Measurements from ENCODE around the gene OSBPL7.

Gene OSBPL7

GRCh38 chr17:47847341-47848197, 26.0 kb upstream of the OSBPL7 start:
- no peak for DNase-seq (ENCODE audit: low read depth in 2 of 2)

GRCh38 chr17:47846716-47847340, 25.2 kb upstream of the OSBPL7 start:
- DNase-seq (ENCODE audit: low read depth in 2 of 2) = no peak

- DNase-seq (ENCODE audit: low read depth in 2 of 2) = no peak
Observed at GRCh38 chr17:47845716-47846075, 24.1 kb upstream of the OSBPL7 start.

GRCh38 chr17:47844814-47845715, 23.5 kb upstream of the OSBPL7 start:
- DNase-seq (ENCODE audit: low read depth in 2 of 2) = no peak

- DNase-seq (ENCODE audit: low read depth in 2 of 2) = no peak
Observed at GRCh38 chr17:47844227-47844626, 22.6 kb upstream of the OSBPL7 start.

- no peak for DNase-seq (ENCODE audit: low read depth in 2 of 2)
Observed at GRCh38 chr17:47843391-47843730, 21.8 kb upstream of the OSBPL7 start.

- DNase-seq (ENCODE audit: low read depth in 2 of 2) = no peak
Observed at GRCh38 chr17:47841488-47842291, 20.1 kb upstream of the OSBPL7 start.

GRCh38 chr17:47840742-47841487, 19.3 kb upstream of the OSBPL7 start, which contains the start of gene SCRN2:
Gene SCRN2 (minus strand): TSS chr17:47841273. CDS start chr17:47840843, 430 bp downstream.
- peak; percentile 57 to 74 for DNase-seq (ENCODE audit: low read depth in 2 of 2)

GRCh38 chr17:47840001-47840741, 18.6 kb upstream of the OSBPL7 start:
- no peak for DNase-seq (ENCODE audit: low read depth in 2 of 2)

GRCh38 chr17:47839071-47839470, 17.5 kb upstream of the OSBPL7 start:
- no peak for DNase-seq (ENCODE audit: low read depth in 2 of 2)

GRCh38 chr17:47838636-47839035, 17.0 kb upstream of the OSBPL7 start:
- no peak for DNase-seq (ENCODE audit: low read depth in 2 of 2)

- no peak for DNase-seq (ENCODE audit: low read depth in 2 of 2)
Observed at GRCh38 chr17:47837401-47838039, 15.9 kb upstream of the OSBPL7 start.

GRCh38 chr17:47836601-47837000, 15.0 kb upstream of the OSBPL7 start:
- no peak for DNase-seq (ENCODE audit: low read depth in 2 of 2)

GRCh38 chr17:47834756-47835155, 13.2 kb upstream of the OSBPL7 start:
- no peak for DNase-seq (ENCODE audit: low read depth in 2 of 2)

GRCh38 chr17:47831934-47832327, 10.3 kb upstream of the OSBPL7 start:
- no peak for DNase-seq (ENCODE audit: low read depth in 2 of 2)

GRCh38 chr17:47831003-47831933, 9.7 kb upstream of the OSBPL7 start, which contains the start of the genes LRRC46 and MRPL10:
Gene LRRC46 (plus strand): TSS chr17:47831670. CDS start chr17:47831990, 320 bp downstream.
Gene MRPL10 (minus strand): TSS chr17:47831541. CDS start chr17:47831511, 30 bp downstream.
- DNase-seq (ENCODE audit: low read depth in 2 of 2) = peak; percentile 84 to 90

GRCh38 chr17:47830396-47831002, 8.9 kb upstream of the OSBPL7 start:
- DNase-seq (ENCODE audit: low read depth in 2 of 2) = no peak

- peak; percentile 34 to 36 for DNase-seq (ENCODE audit: low read depth in 2 of 2)
Observed at GRCh38 chr17:47829870-47830269, 8.3 kb upstream of the OSBPL7 start.
